Neuron (in vitro differentiated cells): ENCODE measurements around the gene SYK.

Experiments
- H2AFZ ChIP-seq: one replicate; pipeline ENCODE4 v1.6.1; 2013; ENCODE audit warnings: low read depth, mild to moderate bottlenecking, inconsistent platforms, low read length, moderate library complexity
- H3K27me3 ChIP-seq: one replicate; pipeline ENCODE4 v1.6.1; 2013; ENCODE audit warnings: low read length; ENCODE audit not compliant: insufficient read depth
- H3K36me3 ChIP-seq: one replicate; pipeline ENCODE4 v1.6.1; 2013; ENCODE audit warnings: low read length; ENCODE audit not compliant: insufficient read depth
- H3K4me1 ChIP-seq: one replicate; pipeline ENCODE4 v1.6.1; 2013; ENCODE audit warnings: low read length; ENCODE audit not compliant: insufficient read depth
- H3K4me3 ChIP-seq: 2 replicates; pipeline ENCODE4 v1.5.1; 2013; ENCODE audit warnings: mild to moderate bottlenecking, low read length, moderate library complexity
- H3K9me3 ChIP-seq: one replicate; pipeline ENCODE4 v1.6.1; 2013; ENCODE audit warnings: low read length

The SYK gene

DNA sequence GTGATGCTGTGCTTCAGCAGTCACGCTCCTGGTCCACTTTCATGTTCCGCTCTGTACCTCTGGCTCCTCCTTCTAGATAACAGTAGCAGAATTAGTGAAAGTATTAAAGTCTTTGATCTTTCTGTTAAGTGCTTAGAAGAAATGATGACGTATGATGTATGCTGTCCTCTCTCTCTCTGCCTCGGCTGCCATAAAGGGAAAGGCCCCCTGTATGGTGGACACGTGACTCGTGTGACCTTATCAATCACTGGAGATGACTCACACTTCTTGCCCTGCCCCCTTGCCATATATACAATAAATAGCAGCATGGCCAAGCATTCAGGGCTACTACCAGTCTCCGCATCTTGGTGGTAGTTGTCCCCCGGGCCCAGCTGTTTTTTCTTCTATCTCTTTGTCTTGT, 100.3 kb downstream of the SYK start:
- H3K4me3 ChIP-seq = no peak overlapping the region
- H2AFZ ChIP-seq = no peak overlapping the region
- no peaks in the 10 kb centered on the region for H3K4me1 ChIP-seq
- H3K36me3 ChIP-seq = no peaks in the 10 kb centered on the region
- H3K27me3 ChIP-seq = no peaks in the 10 kb centered on the region
- no peaks in the 10 kb centered on the region for H3K9me3 ChIP-seq

DNA sequence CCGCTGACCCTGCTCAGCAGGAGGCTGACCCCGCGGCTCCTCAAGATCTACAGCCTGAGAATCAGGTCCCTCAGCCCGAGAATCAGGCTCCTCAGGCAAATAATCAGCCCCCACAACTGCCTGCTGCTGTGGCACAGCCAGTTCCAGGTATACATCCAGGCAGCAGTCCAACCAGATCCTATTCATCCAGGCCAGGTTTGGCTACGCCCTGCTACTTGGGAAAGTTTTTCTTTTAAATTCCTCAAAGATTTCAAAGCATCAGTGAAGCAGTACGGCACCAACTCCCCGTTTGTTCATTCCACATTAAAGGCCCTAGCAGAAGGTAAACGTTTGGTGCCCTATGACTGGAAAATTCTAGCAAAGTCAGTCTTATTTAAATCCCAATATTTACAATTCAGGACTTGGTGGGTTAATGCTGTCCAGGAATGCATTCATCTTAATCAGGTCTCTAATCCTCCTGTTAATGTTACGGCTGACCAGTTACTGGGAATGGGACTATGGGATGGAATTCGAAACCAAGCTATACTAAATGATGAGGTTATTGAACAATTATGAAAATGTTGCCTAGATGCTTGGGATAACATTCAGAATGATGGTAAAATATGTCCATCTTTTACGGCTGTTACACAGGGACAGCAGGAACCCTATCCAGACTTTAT, 102.3 kb downstream of the SYK start:
- H2AFZ ChIP-seq = no peak overlapping the region
- no peak overlapping the region for H3K4me3 ChIP-seq
- no peaks in the 10 kb centered on the region for H3K4me1 ChIP-seq
- no peaks in the 10 kb centered on the region for H3K27me3 ChIP-seq
- H3K9me3 ChIP-seq = no peaks in the 10 kb centered on the region
- H3K36me3 ChIP-seq = no peaks in the 10 kb centered on the region

DNA sequence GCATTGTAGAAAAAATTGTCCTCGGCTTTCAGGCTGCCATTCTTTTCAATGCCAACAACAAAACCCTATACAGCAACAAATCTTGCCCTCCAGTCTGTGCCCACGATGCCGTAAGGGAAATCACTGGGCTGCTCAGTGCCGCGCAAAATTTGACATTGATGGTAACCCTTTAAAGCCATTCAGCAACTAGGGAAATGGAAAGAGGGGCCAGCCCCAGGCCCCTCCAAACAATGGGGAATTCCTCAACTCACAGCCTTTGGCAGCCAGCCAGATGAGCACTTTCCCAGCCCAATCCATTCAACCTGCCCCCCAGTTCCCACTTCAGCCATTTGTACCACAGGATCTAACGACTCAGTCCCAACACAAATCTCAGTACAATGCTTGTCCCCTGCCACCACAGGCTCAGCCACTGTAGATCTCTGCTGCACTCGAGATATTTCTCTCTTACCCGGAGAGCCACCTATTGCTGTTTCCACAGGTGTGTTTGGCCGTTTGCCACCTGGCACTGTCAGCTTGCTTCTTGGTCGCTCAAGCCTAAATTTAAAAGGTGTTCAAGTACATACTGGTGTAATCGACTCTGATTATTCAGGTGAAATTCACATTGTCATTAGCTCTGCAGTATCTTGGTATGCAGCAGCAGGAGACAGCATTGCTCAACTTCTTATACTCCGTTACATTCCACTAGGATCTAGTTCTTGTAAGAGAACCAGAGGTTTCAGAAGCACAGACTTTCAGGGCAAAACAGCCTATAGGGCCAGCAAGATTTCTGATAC, 103.3 kb downstream of the SYK start:
- Histone ChIP-seq H3K4me1 (no peaks in the 10 kb centered on the region), H3K4me3 (no peak overlapping the region), H3K27me3 (no peaks in the 10 kb centered on the region), H3K36me3 (no peaks in the 10 kb centered on the region), H2AFZ (no peak overlapping the region), H3K9me3 (no peaks in the 10 kb centered on the region)

DNA sequence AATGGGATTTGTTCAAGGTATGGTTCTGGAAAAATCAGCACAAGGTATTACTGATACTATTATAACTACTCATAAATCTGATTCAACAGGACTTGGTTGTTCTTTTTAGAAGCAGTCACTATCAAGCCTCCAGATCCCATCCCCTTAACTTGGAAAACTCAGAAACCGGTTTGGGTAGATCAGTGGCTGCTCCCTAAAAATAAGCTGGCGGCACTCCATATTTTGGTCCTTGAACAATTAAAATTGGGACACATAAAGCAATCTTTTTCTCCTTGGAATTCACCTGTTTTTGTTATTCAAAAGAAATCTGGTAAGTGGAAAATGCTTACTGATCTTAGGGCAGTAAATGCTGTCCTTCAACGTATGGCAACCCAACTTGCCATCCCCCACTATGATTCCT, 104.2 kb downstream of the SYK start:
- H3K36me3 ChIP-seq = no peaks in the 10 kb centered on the region
- no peak overlapping the region for H3K4me3 ChIP-seq
- H3K27me3 ChIP-seq = no peaks in the 10 kb centered on the region
- no peaks in the 10 kb centered on the region for H3K9me3 ChIP-seq
- no peaks in the 10 kb centered on the region for H3K4me1 ChIP-seq
- no peak overlapping the region for H2AFZ ChIP-seq

DNA sequence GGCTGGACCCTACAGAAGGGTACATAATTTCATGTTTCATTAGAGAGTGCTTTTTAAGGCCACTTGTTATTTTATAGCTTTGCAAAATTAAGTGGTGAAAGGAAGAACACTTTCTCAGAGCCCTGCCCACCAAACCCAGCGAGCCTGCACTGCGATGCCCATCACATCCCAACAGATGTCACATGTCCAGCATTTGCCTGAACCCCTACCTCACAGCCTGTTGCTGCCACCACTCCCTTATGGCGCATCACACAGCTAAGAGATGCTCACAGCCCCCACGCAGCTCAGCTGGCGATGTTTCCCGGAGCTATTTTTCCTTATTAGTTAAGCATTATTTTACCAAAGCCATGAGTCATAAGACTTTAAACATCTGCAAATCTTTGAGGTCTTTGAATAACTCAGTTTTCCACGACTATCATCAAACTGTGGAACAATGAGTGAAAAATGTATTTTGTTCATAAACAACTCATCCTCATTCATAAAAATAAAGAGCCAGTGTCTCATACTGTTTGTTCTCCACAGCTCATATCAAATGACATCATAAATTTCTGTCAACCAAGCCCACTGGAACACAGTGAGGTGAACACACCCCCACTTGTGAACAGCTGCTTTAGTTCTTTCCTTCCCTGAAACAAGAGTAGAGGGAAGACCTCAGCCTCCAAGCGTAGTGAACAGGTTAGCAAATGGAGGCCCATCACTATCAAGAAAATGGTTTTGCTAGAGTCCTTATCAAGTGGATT, 104.9 kb downstream of the SYK start:
- Histone ChIP-seq H3K9me3 (no peaks in the 10 kb centered on the region), H3K4me1 (no peaks in the 10 kb centered on the region), H3K4me3 (no peak overlapping the region), H2AFZ (no peak overlapping the region), H3K27me3 (no peaks in the 10 kb centered on the region), H3K36me3 (no peaks in the 10 kb centered on the region)

DNA sequence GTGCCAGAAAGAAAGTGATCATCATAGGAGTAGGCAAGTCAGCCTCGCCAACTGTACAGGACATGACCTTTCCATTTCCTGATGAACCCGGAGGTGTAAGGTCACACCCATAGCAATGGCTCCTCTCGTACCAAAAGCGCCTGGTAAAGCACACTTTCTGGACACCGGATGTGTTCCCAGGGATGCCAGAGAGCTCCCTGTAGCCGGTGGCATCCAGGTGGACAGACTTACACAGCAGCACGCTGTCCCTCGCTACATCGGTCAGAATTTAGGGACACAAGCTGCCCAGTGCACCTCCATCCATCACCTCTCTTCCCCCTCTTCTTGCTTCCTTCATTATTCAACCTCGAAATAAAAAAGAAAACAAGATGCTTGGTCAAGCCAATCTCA, 105.4 kb downstream of the SYK start:
- Histone ChIP-seq H3K27me3 (no peaks in the 10 kb centered on the region), H3K36me3 (no peaks in the 10 kb centered on the region), H3K4me1 (no peaks in the 10 kb centered on the region), H3K4me3 (no peak overlapping the region), H2AFZ (no peak overlapping the region), H3K9me3 (no peaks in the 10 kb centered on the region)

DNA sequence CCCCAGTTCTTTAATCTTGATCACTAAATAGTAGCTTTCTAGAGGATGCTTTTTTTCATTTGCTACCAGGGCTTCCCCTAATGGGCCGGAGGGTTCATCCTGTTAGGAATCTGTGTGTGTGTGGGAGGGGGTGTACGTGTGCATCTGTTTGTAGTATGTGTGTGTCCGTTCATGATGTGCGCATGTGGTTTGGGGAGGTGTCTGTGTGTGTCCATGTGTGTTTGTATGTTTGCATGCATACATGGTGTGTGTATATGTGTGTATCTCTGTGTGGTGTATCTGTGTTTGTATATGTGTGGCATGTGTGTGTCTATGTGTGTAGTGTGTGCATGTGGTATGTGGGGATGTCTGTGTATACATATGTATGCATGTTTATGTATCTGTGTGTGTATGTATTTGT, 106.2 kb downstream of the SYK start:
- Histone ChIP-seq H3K9me3 (no peaks in the 10 kb centered on the region), H3K36me3 (no peaks in the 10 kb centered on the region), H3K4me1 (no peaks in the 10 kb centered on the region), H3K27me3 (no peaks in the 10 kb centered on the region), H2AFZ (no peak overlapping the region), H3K4me3 (no peak overlapping the region)

DNA sequence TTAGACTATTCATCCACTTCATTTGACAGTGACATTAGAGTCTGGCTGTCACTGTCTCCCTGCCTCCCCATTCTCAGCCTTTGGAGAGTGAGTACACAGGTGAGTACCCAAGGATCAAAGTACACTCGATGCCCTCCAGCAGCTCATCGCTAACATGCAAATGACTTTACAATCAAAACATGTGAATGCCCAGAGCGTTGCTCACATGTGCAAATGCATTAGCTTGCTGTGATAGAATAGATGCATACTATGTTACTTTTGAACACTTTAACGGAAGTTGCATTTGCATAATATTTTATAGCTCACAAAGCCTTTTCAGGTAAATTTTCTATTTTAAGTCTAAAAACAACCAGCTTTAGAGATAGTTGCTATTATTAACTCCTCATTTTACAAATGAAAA, 107.6 kb downstream of the SYK start:
- no peaks in the 10 kb centered on the region for H3K27me3 ChIP-seq
- H3K9me3 ChIP-seq = no peaks in the 10 kb centered on the region
- no peak overlapping the region for H2AFZ ChIP-seq
- H3K4me3 ChIP-seq = no peak overlapping the region
- H3K36me3 ChIP-seq = no peaks in the 10 kb centered on the region
- H3K4me1 ChIP-seq = no peaks in the 10 kb centered on the region

DNA sequence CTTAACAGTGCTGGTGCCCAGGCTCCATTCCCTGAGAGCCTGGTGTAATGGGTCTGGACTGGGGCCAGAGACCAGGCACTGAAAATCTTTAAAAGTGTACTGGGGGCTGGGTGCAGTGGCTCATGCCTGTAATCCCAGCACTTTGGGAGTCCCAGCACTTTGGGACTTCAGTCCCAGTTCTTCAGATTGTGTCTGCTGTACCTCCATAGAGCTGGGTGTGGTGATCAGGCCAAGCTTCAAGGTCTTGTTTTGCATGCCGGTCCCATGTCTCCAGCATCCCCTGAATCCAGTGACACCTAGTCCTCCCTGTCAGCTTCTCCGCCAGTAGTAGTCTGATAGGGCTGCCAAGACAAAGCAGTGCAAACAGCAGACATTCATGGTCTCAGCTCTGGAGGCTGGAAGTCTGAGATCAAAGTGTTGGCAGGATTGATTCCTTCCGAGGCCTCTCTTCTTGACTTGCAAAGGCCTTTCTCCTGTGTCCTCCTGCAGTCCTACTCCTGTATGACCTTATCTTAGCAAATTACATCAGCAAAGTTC, 108.2 kb downstream of the SYK start:
- no peaks in the 10 kb centered on the region for H3K9me3 ChIP-seq
- H3K4me1 ChIP-seq = no peaks in the 10 kb centered on the region
- no peaks in the 10 kb centered on the region for H3K36me3 ChIP-seq
- no peak overlapping the region for H3K4me3 ChIP-seq
- H2AFZ ChIP-seq = no peak overlapping the region
- no peaks in the 10 kb centered on the region for H3K27me3 ChIP-seq

DNA sequence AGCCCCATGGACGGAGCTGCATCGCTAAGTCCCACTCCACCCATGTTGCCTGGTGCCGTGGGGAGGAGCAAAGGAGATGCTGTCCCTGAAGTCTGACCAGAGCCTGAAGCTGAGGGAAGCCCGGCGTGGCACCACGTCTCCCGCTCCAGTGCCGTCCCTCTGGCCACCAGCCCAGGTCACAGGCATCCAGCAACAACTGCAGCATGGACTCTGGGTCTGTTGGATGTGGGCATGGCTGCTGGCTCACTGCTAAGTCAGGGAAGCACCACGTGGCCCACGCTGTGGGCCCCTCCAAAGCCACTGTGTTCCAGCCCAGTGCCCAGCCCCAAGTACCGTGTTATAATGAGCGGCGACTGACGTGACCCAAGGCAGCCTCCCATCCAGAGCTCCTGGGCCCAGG, 112.6 kb downstream of the SYK start:
- H3K4me3 ChIP-seq = no peak overlapping the region
- no peaks in the 10 kb centered on the region for H3K27me3 ChIP-seq
- no peaks in the 10 kb centered on the region for H3K36me3 ChIP-seq
- H3K9me3 ChIP-seq = no peaks in the 10 kb centered on the region
- no peaks in the 10 kb centered on the region for H3K4me1 ChIP-seq
- no peak overlapping the region for H2AFZ ChIP-seq

DNA sequence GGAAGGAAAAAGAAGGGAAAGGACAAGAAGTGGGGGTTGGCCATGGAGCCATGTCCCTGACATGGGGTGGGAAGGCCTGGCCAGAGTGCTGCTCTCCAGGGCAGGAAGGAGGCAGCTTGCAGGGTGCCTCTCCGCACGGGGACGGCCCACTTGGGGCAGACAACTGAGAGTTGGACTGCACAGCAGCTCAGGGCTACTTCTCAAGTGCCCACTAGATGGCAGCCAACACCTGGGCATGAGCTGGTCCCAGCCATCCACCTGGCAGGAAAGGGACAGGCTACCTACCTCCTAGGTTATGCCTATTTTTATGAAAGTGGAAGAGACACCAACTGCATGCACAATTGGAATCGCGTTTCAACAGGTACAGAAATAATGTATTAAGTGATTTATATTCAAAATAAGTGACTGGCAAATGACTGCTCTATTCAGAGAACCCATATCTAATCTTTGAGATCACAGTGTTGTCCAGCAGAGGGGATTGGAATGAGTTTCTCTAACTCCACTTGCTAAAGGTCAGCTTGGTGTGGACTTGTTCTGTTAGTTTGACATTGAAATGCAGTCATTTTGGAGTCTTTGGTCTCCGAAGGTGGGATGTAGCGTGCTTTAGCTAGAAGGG, 113.4 kb downstream of the SYK start:
- Histone ChIP-seq H3K4me1 (no peaks in the 10 kb centered on the region), H2AFZ (no peak overlapping the region), H3K4me3 (no peak overlapping the region), H3K9me3 (no peaks in the 10 kb centered on the region), H3K36me3 (no peaks in the 10 kb centered on the region), H3K27me3 (no peaks in the 10 kb centered on the region)

DNA sequence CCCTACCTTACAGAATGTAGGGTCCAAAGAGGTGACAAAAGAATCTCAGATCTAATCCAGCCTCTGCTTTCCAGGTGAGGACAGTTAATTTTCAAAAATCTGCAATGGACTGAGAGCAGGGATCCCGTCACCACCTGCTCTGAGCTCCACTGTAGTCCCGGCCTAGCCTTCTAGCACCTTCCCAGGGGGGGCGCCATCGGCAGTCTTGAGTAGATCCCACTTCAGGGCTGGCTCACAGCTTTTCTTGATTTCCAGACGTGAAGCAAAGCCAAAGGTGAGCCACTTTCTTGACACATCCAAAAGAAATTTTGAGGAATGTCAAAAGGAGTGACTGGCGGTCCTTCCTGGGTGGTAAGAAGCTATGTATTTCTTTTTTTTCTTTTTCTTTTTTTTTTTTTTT, 114.1 kb downstream of the SYK start:
- no peaks in the 10 kb centered on the region for H3K9me3 ChIP-seq
- no peak overlapping the region for H2AFZ ChIP-seq
- no peaks in the 10 kb centered on the region for H3K4me1 ChIP-seq
- no peaks in the 10 kb centered on the region for H3K36me3 ChIP-seq
- no peaks in the 10 kb centered on the region for H3K27me3 ChIP-seq
- no peak overlapping the region for H3K4me3 ChIP-seq
